RKO (cell line): ENCODE results near the gene PIGK.

Experiments used
- DNase-seq: peaks from one replicate; pipeline ENCODE4 v3.0.0-alpha.2; 2016; ENCODE audit warnings: low spot score

PIGK gene

GRCh38 chr1:77096496-77097255, 122.6 kb downstream of the PIGK start:
- no peak for DNase-seq

- no peak for DNase-seq
Observed at GRCh38 chr1:77095236-77095635, 124.0 kb downstream of the PIGK start.

- DNase-seq = no peak
Observed at GRCh38 chr1:77089756-77090155, 129.5 kb downstream of the PIGK start.

- no peak for DNase-seq
Observed at GRCh38 chr1:77085109-77085508, 134.1 kb downstream of the PIGK start.

GRCh38 chr1:77084457-77084856, 134.8 kb downstream of the PIGK start:
- no peak for DNase-seq

- DNase-seq = no peak
Observed at GRCh38 chr1:77081834-77082233, 137.4 kb downstream of the PIGK start.

GRCh38 chr1:77076759-77077158, 142.5 kb downstream of the PIGK start:
- DNase-seq = no peak

GRCh38 chr1:77068013-77068412, 151.2 kb downstream of the PIGK start:
- no peak for DNase-seq

GRCh38 chr1:77065693-77066342, 153.4 kb downstream of the PIGK start:
- no peak for DNase-seq

GRCh38 chr1:77064246-77064645, 155.0 kb downstream of the PIGK start:
- no peak for DNase-seq

- peak; percentile 4 for DNase-seq
Observed at GRCh38 chr1:77063118-77063517, 156.1 kb downstream of the PIGK start.

- DNase-seq = no peak
Observed at GRCh38 chr1:77061162-77061561, 158.1 kb downstream of the PIGK start.

GRCh38 chr1:77060000-77060399, 159.2 kb downstream of the PIGK start:
- no peak for DNase-seq

GRCh38 chr1:77057994-77058585, 161.1 kb downstream of the PIGK start:
- no peak for DNase-seq

- DNase-seq = no peak
Observed at GRCh38 chr1:77056525-77056924, 162.7 kb downstream of the PIGK start.

- no peak for DNase-seq
Observed at GRCh38 chr1:77051425-77051824, 167.8 kb downstream of the PIGK start.

- DNase-seq = no peak
Observed at GRCh38 chr1:77048615-77049005, 170.6 kb downstream of the PIGK start.

- no peak for DNase-seq
Observed at GRCh38 chr1:77047978-77048614, 171.1 kb downstream of the PIGK start.

GRCh38 chr1:77047575-77047974, 171.7 kb downstream of the PIGK start:
- no peak for DNase-seq

GRCh38 chr1:77044133-77044849, 174.9 kb downstream of the PIGK start:
- peak; percentile 20 for DNase-seq

GRCh38 chr1:77040826-77041225, 178.4 kb downstream of the PIGK start:
- no peak for DNase-seq

GRCh38 chr1:77039739-77040138, 179.5 kb downstream of the PIGK start:
- peak; percentile 53 for DNase-seq
